HCT116 (cell line): ENCODE data around the gene MYZAP. TPM values are rescaled to one million over a fixed set of nuclear protein-coding genes. Genes with fewer than 3 reads are reported as not detected.

Experiments used
- ATAC-seq: fragments of 200-7000 bp; cut with Tn5 transposase; 2 replicates; pipeline ENCODE4 v1.9.1; 2020; ENCODE audit warnings: mild to moderate bottlenecking, moderate library complexity
- BruUV-seq: library from RNA; stranded (reverse); fragments of 400-500 nt; replicated peaks from 2 replicates; lab custom pipeline; 2021; lab: Mats Ljungman, UMichigan
- CTCF ChIA-PET: fragments of 300-600 bp; sonication (Branson Sonifier 250); formaldehyde crosslinking; loops from one replicate; lab custom pipeline; 2021; ENCODE audit warnings: antibody characterized with exemption; lab: Charles Lee
- POLR2A ChIA-PET: fragments of 300-600, 350-600 bp; sonication (Branson Sonifier 250); formaldehyde crosslinking; loops from one replicate; lab custom pipeline; 2021; ENCODE audit warnings: antibody characterized with exemption; lab: Charles Lee
- RAD21 ChIA-PET, 2 experiments: fragments of 300-600 bp; sonication (Branson Sonifier 250); formaldehyde crosslinking; loops; one replicate each; lab custom pipeline; 2023; ENCODE audit warnings: low total read pairs in 2 of 2; ENCODE audit not compliant: uncharacterized antibody in 2 of 2, unreplicated experiment in 2 of 2, low non-redundant PET in 1 of 2; lab: Charles Lee
- DNase-seq: peaks from one replicate; pipeline ENCODE4 v3.0.0-alpha.2; 2010; ENCODE audit warnings: low read depth, low spot score
- H2AFZ ChIP-seq: fragments of 200-600 bp; shearing (Covaris generic), sonication (generic); 2 replicates; pipeline ENCODE4 v1.6.1; 2017; ENCODE audit warnings: low read depth, mixed run types, mixed read lengths, antibody characterized with exemption, low read length; ENCODE audit not compliant: poor library complexity, severe bottlenecking
- H3K27ac ChIP-seq: 2 replicates; pipeline ENCODE4 v1.5.1; 2012; ENCODE audit warnings: low read depth, low read length
- H3K27me3 ChIP-seq: fragments of 200-600 bp; sonication (generic); 2 replicates; pipeline ENCODE4 v1.6.1; 2016; ENCODE audit warnings: mixed run types, low read length, mixed read lengths; ENCODE audit not compliant: insufficient read depth
- H3K36me3 ChIP-seq, 2 experiments: fragments of 200-500 bp in 1 of 2; fragments of 200-600 bp in 1 of 2; sonication (Bioruptor generic) in 1 of 2; sonication (generic) in 1 of 2; 2 replicates each; pipeline versions ENCODE4 v1.5.1 to v1.6.1; 2014 to 2016; ENCODE audit warnings: low read length in 2 of 2, inconsistent platforms in 1 of 2, mixed read lengths in 1 of 2, mixed run types in 1 of 2; ENCODE audit not compliant: insufficient read depth in 2 of 2, control insufficient read depth in 1 of 2
- H3K4me1 ChIP-seq, 2 experiments: fragments of 200-600 bp in 1 of 2; sonication (generic) in 1 of 2; 2 replicates each; pipeline versions ENCODE4 v1.5.1 to v1.6.1; 2012 to 2017; ENCODE audit warnings: low read length in 2 of 2, inconsistent platforms in 1 of 2, mild to moderate bottlenecking in 1 of 2, mixed read lengths in 1 of 2, mixed run types in 1 of 2, moderate library complexity in 1 of 2; ENCODE audit not compliant: insufficient read depth in 2 of 2, control insufficient read depth in 1 of 2
- H3K4me2 ChIP-seq: fragments of 200-600 bp; sonication (generic); 2 replicates; pipeline ENCODE4 v1.6.1; 2017; ENCODE audit warnings: mixed run types, low read length, mixed read lengths
- H3K4me3 ChIP-seq, 2 experiments: fragments of 200-600 bp in 1 of 2; sonication (generic) in 1 of 2; replicated peaks in 1 of 2; 2 replicates each; pipeline ENCODE4 v1.5.1; 2011 to 2016; ENCODE audit warnings: low read length in 2 of 2, control low read depth in 1 of 2, low read depth in 1 of 2, mild to moderate bottlenecking in 1 of 2, mixed read lengths in 1 of 2, mixed run types in 1 of 2
- H3K79me2 ChIP-seq: fragments of 200-600 bp; sonication (generic); 2 replicates; pipeline ENCODE4 v1.6.1; 2017; ENCODE audit warnings: mild to moderate bottlenecking, mixed run types, low read length, moderate library complexity, mixed read lengths; ENCODE audit not compliant: insufficient read depth
- H3K9ac ChIP-seq: fragments of 200-600 bp; sonication (generic); 2 replicates; pipeline ENCODE4 v1.6.1; 2016; ENCODE audit warnings: low read length, mixed read lengths
- H3K9me2 ChIP-seq: fragments of 200-600 bp; sonication (generic), shearing (Covaris generic); 2 replicates; pipeline ENCODE4 v1.6.1; 2017; ENCODE audit warnings: mixed run types, mild to moderate bottlenecking, moderate library complexity; ENCODE audit not compliant: insufficient read depth
- H3K9me3 ChIP-seq, 2 experiments: fragments of 200-500 bp in 1 of 2; fragments of 200-600 bp in 1 of 2; sonication (Bioruptor generic) in 1 of 2; sonication (generic) in 1 of 2; 2 replicates each; pipeline ENCODE4 v1.6.1; 2014 to 2017; ENCODE audit warnings: low read length in 2 of 2, mixed read lengths in 2 of 2, inconsistent platforms in 1 of 2, low read depth in 1 of 2, mild to moderate bottlenecking in 1 of 2, mixed run types in 1 of 2, moderate library complexity in 1 of 2; ENCODE audit not compliant: control insufficient read depth in 1 of 2, insufficient read depth in 1 of 2
- H4K20me1 ChIP-seq: fragments of 200-600 bp; sonication (generic), shearing (Covaris generic); 2 replicates; pipeline ENCODE4 v1.6.1; 2017; ENCODE audit warnings: mixed run types, mild to moderate bottlenecking, moderate library complexity; ENCODE audit not compliant: insufficient read depth
- ATF3 ChIP-seq: IDR thresholded peaks from 2 replicates; pipeline ENCODE4 v1.6.1; 2012
- CBX3 ChIP-seq: IDR thresholded peaks from 2 replicates; pipeline ENCODE4 v1.6.1; 2012; ENCODE audit warnings: low read depth
- CEBPB ChIP-seq: IDR thresholded peaks from 2 replicates; pipeline ENCODE4 v1.6.1; 2012; ENCODE audit warnings: low read depth
- EGR1 ChIP-seq: IDR thresholded peaks from 2 replicates; pipeline ENCODE4 v1.6.1; 2012; ENCODE audit warnings: low read depth
- ELF1 ChIP-seq: IDR thresholded peaks from 2 replicates; pipeline ENCODE4 v1.6.1; 2012; ENCODE audit warnings: low read depth, borderline replicate concordance
- EZH2 ChIP-seq: fragments of 200-600 bp; sonication (generic); IDR thresholded peaks from 2 replicates; pipeline ENCODE4 v1.6.1; 2017; ENCODE audit warnings: antibody characterized with exemption, mixed run types
- FOSL1 ChIP-seq: IDR thresholded peaks from 2 replicates; pipeline ENCODE4 v1.6.1; 2012; ENCODE audit warnings: low read depth
- JUND ChIP-seq: IDR thresholded peaks from 2 replicates; pipeline ENCODE4 v1.6.1; 2012
- RAD21 ChIP-seq: IDR thresholded peaks from 2 replicates; pipeline ENCODE4 v1.6.1; 2012; ENCODE audit warnings: low read depth, mild to moderate bottlenecking
- SIN3A ChIP-seq: IDR thresholded peaks from 2 replicates; pipeline ENCODE4 v1.6.1; 2012; ENCODE audit warnings: low read depth
- SP1 ChIP-seq: IDR thresholded peaks from 2 replicates; pipeline ENCODE4 v1.6.1; 2012; ENCODE audit warnings: low read depth
- YY1 ChIP-seq: IDR thresholded peaks from 2 replicates; pipeline ENCODE4 v1.6.1; 2011; ENCODE audit warnings: low read length, low read depth, moderate library complexity, mild to moderate bottlenecking; ENCODE audit not compliant: insufficient replicate concordance; ENCODE audit errors: extremely low read depth
- ZNF274 ChIP-seq: fragments of 200-500 bp; sonication (Bioruptor generic); IDR thresholded peaks from 2 replicates; pipeline ENCODE4 v1.6.1; 2014; ENCODE audit warnings: mild to moderate bottlenecking, low read depth, low read length, inconsistent platforms
- intact Hi-C: fragments of 100-400 bp; cut with micrococcal nuclease; formaldehyde crosslinking; loops from 2 replicates; pipeline ENCODE4 v1.10.0; 2022
- total RNA-seq: library from RNA; stranded (reverse); gene quantifications from one replicate; pipeline ENCODE4 v1.2.1, GENCODE V29; 2021; ENCODE audit not compliant: unreplicated experiment
- TF ChIP-seq, protein P1 (sequence below): IDR thresholded peaks from 2 replicates; pipeline ENCODE4 v1.6.1; 2011; ENCODE audit warnings: mild to moderate bottlenecking, low read length, moderate library complexity; ENCODE audit not compliant: insufficient replicate concordance; ENCODE audit errors: extremely low read depth
- TF ChIP-seq, protein P2 (sequence below): IDR thresholded peaks from 2 replicates; pipeline ENCODE4 v1.6.1; 2012; ENCODE audit warnings: low read depth

The MYZAP gene
- total RNA-seq, 1 experiment from 2014 or later: 5.8 TPM

DNA sequence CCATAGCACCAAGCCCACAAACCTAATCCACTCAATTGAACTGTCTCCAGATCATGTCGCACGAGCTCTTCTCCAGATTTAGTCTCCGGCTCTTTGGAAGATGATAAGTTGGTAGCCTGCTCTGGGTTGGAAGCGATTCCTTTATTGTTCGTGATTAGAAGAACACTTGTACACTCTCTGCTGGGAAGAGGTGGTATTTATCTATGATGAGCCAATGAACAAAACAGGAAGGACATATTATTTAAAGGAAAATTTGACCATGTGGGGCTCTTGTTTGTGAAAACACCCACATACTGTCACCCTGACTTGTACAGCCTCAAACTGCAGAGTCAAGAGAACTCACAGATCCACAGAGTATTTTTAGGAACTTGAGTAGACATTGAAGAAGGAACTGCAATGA, 54.4 kb downstream of the MYZAP start:
- BruUV-seq: no TSS peak
- H3K4me3 ChIP-seq: no peak overlapping the region
- H3K79me2 ChIP-seq: no peaks in the 10 kb centered on the region
- H3K9me3 ChIP-seq: no peaks in the 10 kb centered on the region
- H2AFZ ChIP-seq: no peak overlapping the region
- no peaks in the 10 kb centered on the region for H4K20me1 ChIP-seq
- H3K36me3 ChIP-seq: no peaks in the 10 kb centered on the region
- H3K27me3 ChIP-seq: no peaks in the 10 kb centered on the region
- TF ChIP-seq ZNF274 (no peak), CEBPB (no peak), RAD21 (no peak), SP1 (no peak), ELF1 (no peak), CBX3 (no peak)
- no peak overlapping the region for H3K4me2 ChIP-seq
- POLR2A ChIA-PET: no interaction called here
- intact Hi-C loops: loop anchor here (10.0 kb wide), 1 partner anchor 429 kb away; no protein-coding TSS in a partner anchor
- no peak overlapping the region for H3K27ac ChIP-seq
- H3K9me2 ChIP-seq: no peaks in the 10 kb centered on the region
- no peak overlapping the region for H3K9ac ChIP-seq
- no peak for ATAC-seq
- H3K4me1 ChIP-seq: peaks cover 0 to 3% of the 10 kb centered on the region in 2 experiments; a peak in 1 of 4 replicates
- CTCF ChIA-PET: no interaction called here
- DNase-seq: no peak
- RAD21 ChIA-PET: no interaction called here

GRCh38 chr15:57647071-57647790, 55.5 kb downstream of the MYZAP start:
- no peak overlapping the region for H3K4me2 ChIP-seq
- no peak overlapping the region for H2AFZ ChIP-seq
- H3K9me2 ChIP-seq: no peaks in the 10 kb centered on the region
- no peaks in the 10 kb centered on the region for H3K27me3 ChIP-seq
- peaks cover 0 to 3% of the 10 kb centered on the region in 2 experiments; a peak in 1 of 4 replicates for H3K4me1 ChIP-seq
- ChIA-PET POLR2A (no interaction called here), RAD21 (no interaction called here), CTCF (no interaction called here)
- no peak overlapping the region for H3K4me3 ChIP-seq
- no peaks in the 10 kb centered on the region for H4K20me1 ChIP-seq
- no peak for DNase-seq
- intact Hi-C loops: loop anchor here (10.0 kb wide), 1 partner anchor 428 kb away; no protein-coding TSS in a partner anchor
- no peaks in the 10 kb centered on the region for H3K9me3 ChIP-seq
- no TSS peak for BruUV-seq
- H3K36me3 ChIP-seq: no peaks in the 10 kb centered on the region
- no peak overlapping the region for H3K27ac ChIP-seq
- H3K79me2 ChIP-seq: no peaks in the 10 kb centered on the region
- no peak for ATAC-seq
- H3K9ac ChIP-seq: no peak overlapping the region
- TF ChIP-seq ATF3 (no peak), FOSL1 (no peak), YY1 (no peak), CBX3 (no peak), EZH2 (no peak), EGR1 (no peak), SIN3A (no peak), JUND (no peak), ELF1 (no peak)
- TF ChIP-seq, protein P1, sequence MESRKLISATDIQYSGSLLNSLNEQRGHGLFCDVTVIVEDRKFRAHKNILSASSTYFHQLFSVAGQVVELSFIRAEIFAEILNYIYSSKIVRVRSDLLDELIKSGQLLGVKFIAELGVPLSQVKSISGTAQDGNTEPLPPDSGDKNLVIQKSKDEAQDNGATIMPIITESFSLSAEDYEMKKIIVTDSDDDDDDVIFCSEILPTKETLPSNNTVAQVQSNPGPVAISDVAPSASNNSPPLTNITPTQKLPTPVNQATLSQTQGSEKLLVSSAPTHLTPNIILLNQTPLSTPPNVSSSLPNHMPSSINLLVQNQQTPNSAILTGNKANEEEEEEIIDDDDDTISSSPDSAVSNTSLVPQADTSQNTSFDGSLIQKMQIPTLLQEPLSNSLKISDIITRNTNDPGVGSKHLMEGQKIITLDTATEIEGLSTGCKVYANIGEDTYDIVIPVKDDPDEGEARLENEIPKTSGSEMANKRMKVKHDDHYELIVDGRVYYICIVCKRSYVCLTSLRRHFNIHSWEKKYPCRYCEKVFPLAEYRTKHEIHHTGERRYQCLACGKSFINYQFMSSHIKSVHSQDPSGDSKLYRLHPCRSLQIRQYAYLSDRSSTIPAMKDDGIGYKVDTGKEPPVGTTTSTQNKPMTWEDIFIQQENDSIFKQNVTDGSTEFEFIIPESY: no peak
- TF ChIP-seq, protein P2, sequence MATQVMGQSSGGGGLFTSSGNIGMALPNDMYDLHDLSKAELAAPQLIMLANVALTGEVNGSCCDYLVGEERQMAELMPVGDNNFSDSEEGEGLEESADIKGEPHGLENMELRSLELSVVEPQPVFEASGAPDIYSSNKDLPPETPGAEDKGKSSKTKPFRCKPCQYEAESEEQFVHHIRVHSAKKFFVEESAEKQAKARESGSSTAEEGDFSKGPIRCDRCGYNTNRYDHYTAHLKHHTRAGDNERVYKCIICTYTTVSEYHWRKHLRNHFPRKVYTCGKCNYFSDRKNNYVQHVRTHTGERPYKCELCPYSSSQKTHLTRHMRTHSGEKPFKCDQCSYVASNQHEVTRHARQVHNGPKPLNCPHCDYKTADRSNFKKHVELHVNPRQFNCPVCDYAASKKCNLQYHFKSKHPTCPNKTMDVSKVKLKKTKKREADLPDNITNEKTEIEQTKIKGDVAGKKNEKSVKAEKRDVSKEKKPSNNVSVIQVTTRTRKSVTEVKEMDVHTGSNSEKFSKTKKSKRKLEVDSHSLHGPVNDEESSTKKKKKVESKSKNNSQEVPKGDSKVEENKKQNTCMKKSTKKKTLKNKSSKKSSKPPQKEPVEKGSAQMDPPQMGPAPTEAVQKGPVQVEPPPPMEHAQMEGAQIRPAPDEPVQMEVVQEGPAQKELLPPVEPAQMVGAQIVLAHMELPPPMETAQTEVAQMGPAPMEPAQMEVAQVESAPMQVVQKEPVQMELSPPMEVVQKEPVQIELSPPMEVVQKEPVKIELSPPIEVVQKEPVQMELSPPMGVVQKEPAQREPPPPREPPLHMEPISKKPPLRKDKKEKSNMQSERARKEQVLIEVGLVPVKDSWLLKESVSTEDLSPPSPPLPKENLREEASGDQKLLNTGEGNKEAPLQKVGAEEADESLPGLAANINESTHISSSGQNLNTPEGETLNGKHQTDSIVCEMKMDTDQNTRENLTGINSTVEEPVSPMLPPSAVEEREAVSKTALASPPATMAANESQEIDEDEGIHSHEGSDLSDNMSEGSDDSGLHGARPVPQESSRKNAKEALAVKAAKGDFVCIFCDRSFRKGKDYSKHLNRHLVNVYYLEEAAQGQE: no peak
